OCI-LY3 (cell line): ENCODE results near the gene LRRC8D.

Experiments
- H2AFZ ChIP-seq: fragments of 200-600, 300-600 bp; shearing (Covaris generic); 2 replicates; pipeline ENCODE4 v1.6.0; 2014; ENCODE audit warnings: antibody characterized with exemption, low read depth, low read length
- H3K27ac ChIP-seq: fragments of 200-600, 300-600 bp; sonication (generic); 2 replicates; pipeline ENCODE4 v1.5.1; 2014; ENCODE audit warnings: mild to moderate bottlenecking, low read length, moderate library complexity, mixed read lengths
- H3K27me3 ChIP-seq: fragments of 200-600, 300-600 bp; sonication (generic); 2 replicates; pipeline ENCODE4 v1.6.1; 2014; ENCODE audit warnings: low read depth, low read length, mixed read lengths
- H3K36me3 ChIP-seq: fragments of 200-600, 300-600 bp; sonication (generic); replicated peaks from 2 replicates; pipeline ENCODE3; 2014; ENCODE audit warnings: low read depth, low read length, mixed read lengths
- H3K4me1 ChIP-seq: fragments of 300-600, 200-600 bp; sonication (generic); 2 replicates; pipeline ENCODE4 v1.6.1; 2014; ENCODE audit warnings: low read length, mixed read lengths
- H3K4me2 ChIP-seq: fragments of 200-600, 300-600 bp; sonication (generic); 2 replicates; pipeline ENCODE4 v1.6.1; 2014; ENCODE audit warnings: low read length, mixed read lengths
- H3K4me3 ChIP-seq: fragments of 300-600, 200-600 bp; sonication (generic); 2 replicates; pipeline ENCODE4 v1.5.1; 2014; ENCODE audit warnings: antibody characterized with exemption, mild to moderate bottlenecking, low read length, moderate library complexity
- H3K79me2 ChIP-seq: fragments of 300-600, 200-600 bp; shearing (Covaris generic); 2 replicates; pipeline ENCODE4 v1.6.1; 2014; ENCODE audit warnings: mild to moderate bottlenecking, low read length, mixed read lengths
- H3K9ac ChIP-seq: fragments of 300-600, 200-600 bp; shearing (Covaris generic); 2 replicates; pipeline ENCODE4 v1.6.0; 2014; ENCODE audit warnings: mild to moderate bottlenecking, low read length, moderate library complexity
- H3K9me3 ChIP-seq: fragments of 200-600, 300-600 bp; shearing (Covaris generic); 2 replicates; pipeline ENCODE4 v1.6.1; 2014; ENCODE audit warnings: low read length, mixed read lengths; ENCODE audit not compliant: insufficient read depth
- H4K20me1 ChIP-seq: fragments of 200-600, 300-600 bp; sonication (generic); 2 replicates; pipeline ENCODE4 v1.6.1; 2016; ENCODE audit warnings: low read length, mixed read lengths; ENCODE audit not compliant: insufficient read depth
- CTCF ChIP-seq: fragments of 200-600, 300-600 bp; sonication (generic); IDR thresholded peaks from 2 replicates; pipeline ENCODE4 v1.5.1; 2014; ENCODE audit warnings: antibody characterized with exemption, low read length, low read depth
- EZH2phosphoT487 ChIP-seq: fragments of 200-600 bp; shearing (Covaris generic); IDR thresholded peaks from 2 replicates; pipeline ENCODE4 v1.6.1; 2018; ENCODE audit warnings: antibody characterized with exemption, mixed run types, low read depth

LRRC8D gene

GRCh38 chr1:89898695-89899470, 78.1 kb downstream of the LRRC8D start:
- no peaks in the 10 kb centered on the region for H3K36me3 ChIP-seq
- no peaks in the 10 kb centered on the region for H3K27me3 ChIP-seq
- no peak for TF ChIP-seq EZH2phosphoT487
- no peak for TF ChIP-seq CTCF
- H3K4me1 ChIP-seq, result peaks cover 17% of the 10 kb centered on the region
- no peaks in the 10 kb centered on the region for H3K9me3 ChIP-seq
- H3K79me2 ChIP-seq, result no peaks in the 10 kb centered on the region
- no peak overlapping the region for H3K4me2 ChIP-seq
- no peak overlapping the region for H3K9ac ChIP-seq
- H2AFZ ChIP-seq, result no peak overlapping the region
- H4K20me1 ChIP-seq, result no peaks in the 10 kb centered on the region
- no peak overlapping the region for H3K27ac ChIP-seq
- H3K4me3 ChIP-seq, result no peak overlapping the region

DNA sequence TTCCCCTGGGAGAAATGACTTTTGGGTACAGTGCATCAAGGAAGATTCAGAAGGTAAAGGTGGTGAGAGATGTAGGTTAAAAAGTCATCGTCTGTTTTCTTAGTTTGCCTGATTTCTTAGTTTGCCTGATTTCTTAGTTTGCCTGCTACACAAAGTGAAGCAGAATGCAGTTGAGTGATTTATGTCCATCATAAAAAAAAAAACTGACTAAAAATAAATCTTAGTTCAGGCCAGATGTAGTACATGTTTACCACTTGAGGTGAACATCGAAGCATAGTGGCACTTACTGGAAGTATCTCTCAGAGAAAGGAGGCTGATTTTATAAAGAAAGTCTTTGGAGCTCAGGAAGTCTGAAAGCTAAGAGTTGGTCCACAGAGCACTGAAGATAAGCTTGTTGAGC, 79.5 kb downstream of the LRRC8D start:
- H3K9me3 ChIP-seq, result no peaks in the 10 kb centered on the region
- H3K4me3 ChIP-seq, result no peak overlapping the region
- no peaks in the 10 kb centered on the region for H3K79me2 ChIP-seq
- no peak overlapping the region for H3K9ac ChIP-seq
- H3K36me3 ChIP-seq, result no peaks in the 10 kb centered on the region
- peaks cover 29% of the 10 kb centered on the region for H3K4me1 ChIP-seq
- H3K27me3 ChIP-seq, result no peaks in the 10 kb centered on the region
- TF ChIP-seq EZH2phosphoT487 (no peak), CTCF (no peak)
- H2AFZ ChIP-seq, result no peak overlapping the region
- H4K20me1 ChIP-seq, result no peaks in the 10 kb centered on the region
- H3K27ac ChIP-seq, result no peak overlapping the region
- no peak overlapping the region for H3K4me2 ChIP-seq

DNA sequence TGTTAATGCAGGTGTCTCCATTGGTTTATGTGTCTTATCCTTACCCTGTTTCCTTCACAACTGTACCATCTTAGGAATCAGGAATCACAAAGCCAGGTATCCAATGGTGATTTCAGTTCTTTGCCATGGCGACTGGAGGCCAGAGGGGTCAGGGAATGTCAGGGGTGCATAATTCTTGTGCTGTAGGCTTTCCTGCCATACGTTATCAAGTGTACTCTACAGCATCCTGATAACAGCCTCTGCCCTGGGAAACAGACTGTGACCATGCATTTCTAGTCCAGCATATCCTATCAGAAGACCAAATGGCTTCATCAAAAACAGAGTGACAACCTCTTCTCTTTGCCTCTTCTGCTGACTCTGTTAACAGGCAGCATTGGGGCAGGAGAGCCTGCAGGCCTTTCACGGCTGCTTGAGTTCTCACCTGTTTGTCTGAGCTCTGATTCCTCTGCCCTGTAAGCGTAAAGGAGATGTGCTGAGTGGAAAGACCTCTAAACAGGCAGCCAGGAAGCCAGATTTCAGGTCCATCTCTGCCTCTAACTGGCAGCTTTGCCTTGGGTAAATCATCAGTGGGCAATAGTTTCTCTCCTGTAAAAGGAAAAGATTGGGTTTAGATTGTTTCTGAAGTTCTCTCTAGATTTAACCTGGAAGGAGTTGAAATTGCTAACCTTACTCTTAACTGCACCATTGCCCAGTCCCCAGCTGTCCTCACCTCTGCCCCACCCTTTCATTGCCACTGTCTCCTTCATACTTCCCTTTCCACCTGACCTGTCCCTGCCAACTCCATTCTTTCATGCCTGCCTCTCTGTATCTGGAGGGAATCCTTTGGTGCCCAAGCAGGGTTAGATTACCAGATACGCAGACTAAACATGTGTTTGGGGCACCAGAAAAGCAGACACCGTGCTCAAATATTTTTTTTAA, 80.2 kb downstream of the LRRC8D start:
- TF ChIP-seq CTCF (no peak), EZH2phosphoT487 (no peak)
- Histone ChIP-seq H2AFZ (no peak overlapping the region), H3K79me2 (no peaks in the 10 kb centered on the region), H3K27ac (no peak overlapping the region), H3K4me1 (peaks cover 29% of the 10 kb centered on the region), H3K27me3 (no peaks in the 10 kb centered on the region), H4K20me1 (no peaks in the 10 kb centered on the region), H3K9me3 (no peaks in the 10 kb centered on the region), H3K36me3 (no peaks in the 10 kb centered on the region), H3K9ac (no peak overlapping the region), H3K4me2 (no peak overlapping the region), H3K4me3 (no peak overlapping the region)
